GM23338 (cell line): ENCODE measurements around the gene RTKN. TPM values are rescaled to one million over a fixed set of nuclear protein-coding genes. Genes with fewer than 3 reads are reported as not detected.
A peak's percentile ranks its signal among the peaks of the same experiment; 100 is the strongest.

Source experiments
- ATAC-seq: fragments of 200-7000 bp; cut with Tn5 transposase; 3 replicates; pipeline ENCODE4 v1.9.1; 2020
- DNase-seq: peaks from one replicate; pipeline ENCODE4 v3.0.0-alpha.2; 2015; ENCODE audit warnings: low spot score
- H2AFZ ChIP-seq: fragments of 200-600 bp; sonication (generic); 2 replicates; pipeline ENCODE4 v1.8.0; 2016; ENCODE audit warnings: antibody characterized with exemption, mild to moderate bottlenecking, moderate library complexity
- H3F3A ChIP-seq: fragments of 200-600 bp; sonication (generic); replicated peaks from 2 replicates; pipeline ENCODE4 v1.8.0; 2017; ENCODE audit warnings: antibody characterized with exemption, mixed run types, low read depth
- H3K27ac ChIP-seq: fragments of 200-600 bp; sonication (generic); 2 replicates; pipeline ENCODE4 v1.6.1; 2016; ENCODE audit warnings: low read depth
- H3K27me3 ChIP-seq: fragments of 200-600 bp; sonication (generic); 2 replicates; pipeline ENCODE4 v1.8.0; 2016; ENCODE audit warnings: mild to moderate bottlenecking, mixed run types, moderate library complexity; ENCODE audit not compliant: insufficient read depth
- H3K36me3 ChIP-seq: fragments of 200-600 bp; sonication (generic); 2 replicates; pipeline ENCODE4 v1.8.0; 2016; ENCODE audit warnings: mild to moderate bottlenecking; ENCODE audit not compliant: insufficient read depth
- H3K4me1 ChIP-seq: fragments of 200-600 bp; sonication (generic); 2 replicates; pipeline ENCODE4 v1.8.0; 2016; ENCODE audit warnings: mild to moderate bottlenecking, moderate library complexity; ENCODE audit not compliant: insufficient read depth
- H3K4me2 ChIP-seq: fragments of 200-600 bp; sonication (generic); 2 replicates; pipeline ENCODE4 v1.7.1; 2017; ENCODE audit warnings: mixed run types
- H3K4me3 ChIP-seq: fragments of 200-600 bp; sonication (generic); 2 replicates; pipeline ENCODE4 v1.6.1; 2016; ENCODE audit warnings: mixed run types
- H3K79me2 ChIP-seq: fragments of 200-600 bp; sonication (generic); replicated peaks from 2 replicates; pipeline ENCODE4 v1.8.0; 2017; ENCODE audit warnings: mild to moderate bottlenecking; ENCODE audit not compliant: insufficient read depth
- H3K9me2 ChIP-seq: fragments of 200-600 bp; sonication (generic); 2 replicates; pipeline ENCODE4 v1.8.0; 2017; ENCODE audit not compliant: insufficient read depth
- H4K20me1 ChIP-seq: fragments of 200-600 bp; sonication (generic); replicated peaks from 2 replicates; pipeline ENCODE4 v1.8.0; 2017; ENCODE audit warnings: mild to moderate bottlenecking; ENCODE audit not compliant: insufficient read depth
- H3K27ac Mint-ChIP-seq: 2 replicates; pipeline ENCODE4 v1.8.0; 2020; ENCODE audit warnings: inconsistent platforms, mild to moderate bottlenecking, moderate library complexity, mixed read lengths
- H3K27me3 Mint-ChIP-seq: 3 replicates; pipeline ENCODE4 v1.8.0; 2022; ENCODE audit warnings: low read depth, mild to moderate bottlenecking, moderate library complexity, mixed read lengths, inconsistent platforms; ENCODE audit not compliant: insufficient read depth, poor library complexity
- H3K36me3 Mint-ChIP-seq: 3 replicates; pipeline ENCODE4 v1.8.0; 2021; ENCODE audit warnings: low read depth, mild to moderate bottlenecking, inconsistent platforms, moderate library complexity, mixed read lengths
- H3K4me1 Mint-ChIP-seq: 3 replicates; pipeline ENCODE4 v1.8.0; 2020; ENCODE audit warnings: mild to moderate bottlenecking, inconsistent platforms, mixed read lengths
- H3K4me3 Mint-ChIP-seq: 3 replicates; pipeline ENCODE4 v1.8.0; 2021; ENCODE audit warnings: moderate library complexity, mild to moderate bottlenecking, inconsistent platforms, mixed read lengths
- H3K9me3 Mint-ChIP-seq: 3 replicates; pipeline ENCODE4 v1.8.0; 2020; ENCODE audit warnings: moderate library complexity, mild to moderate bottlenecking, inconsistent platforms, mixed read lengths
- CREB1 ChIP-seq: fragments of 250-450 bp; sonication (Bioruptor Pico); IDR thresholded peaks from 2 replicates; pipeline ENCODE4 v1.5.0; 2020; ENCODE audit warnings: low read depth, mild to moderate bottlenecking, moderate library complexity
- CTCF ChIP-seq, 2 experiments: fragments of 200-600 bp in 1 of 2; sonication (generic) in 1 of 2; conservative IDR thresholded peaks; 2 replicates each; pipeline versions ENCODE4 v1.5.1 to v1.6.1; 2016 to 2017; ENCODE audit warnings: antibody characterized with exemption in 2 of 2, low read depth in 2 of 2, mild to moderate bottlenecking in 2 of 2, moderate library complexity in 1 of 2
- EZH2phosphoT487 ChIP-seq: fragments of 200-600 bp; sonication (generic); IDR thresholded peaks from one replicate; pipeline ENCODE4 v1.8.1; 2018; ENCODE audit warnings: antibody characterized with exemption; ENCODE audit not compliant: unreplicated experiment
- JUNB ChIP-seq: IDR thresholded peaks from one replicate; pipeline ENCODE4 v1.6.1; 2016; ENCODE audit warnings: antibody characterized with exemption; ENCODE audit not compliant: unreplicated experiment
- POLR2AphosphoS5 ChIP-seq: IDR thresholded peaks from 2 replicates; pipeline ENCODE4 v1.6.1; 2016; ENCODE audit warnings: antibody characterized with exemption, low read depth
- REST ChIP-seq: IDR thresholded peaks from one replicate; pipeline ENCODE4 v1.6.1; 2018; ENCODE audit warnings: antibody characterized with exemption; ENCODE audit not compliant: unreplicated experiment
- ZNF114 ChIP-seq: fragments of 250-450 bp; sonication (Bioruptor Pico); IDR thresholded peaks from 2 replicates; pipeline ENCODE4 v1.5.0; 2020; ENCODE audit warnings: mild to moderate bottlenecking, moderate library complexity
- ZNF331 ChIP-seq: fragments of 250-450 bp; sonication (Bioruptor Pico); IDR thresholded peaks from 2 replicates; pipeline ENCODE4 v1.5.0; 2020; ENCODE audit warnings: low read depth, mild to moderate bottlenecking, moderate library complexity
- ZNF462 ChIP-seq: fragments of 250-450 bp; sonication (Bioruptor Pico); IDR thresholded peaks from 2 replicates; pipeline ENCODE4 v1.5.0; 2020; ENCODE audit warnings: mild to moderate bottlenecking, moderate library complexity
- polyA plus RNA-seq: library from polyadenylated mRNA; unstranded; fragments of >200 nt; fragmentation: Nextera tagmentation; extraction: Ambion mirVana; gene quantifications from 2 replicates; pipeline ENCODE4 v1.2.1, GENCODE V29; 2016
- total RNA-seq: library from RNA; depleted of rRNA; stranded (reverse); fragments of >200 nt; shearing (Covaris generic); gene quantifications from 2 replicates; pipeline ENCODE4 v1.2.3, GENCODE V29; 2014

The RTKN gene
- total and polyA plus RNA-seq, 2 experiments from 2014 or later, result 24.5 to 50.0 TPM

- no peak for TF ChIP-seq ZNF331 (CRISPR knock-in tag)
These were observed 20.5 kb upstream of the RTKN start (continued) for GRCh38 chr2:74462054-74462785.

GRCh38 chr2:74461187-74462053, 19.7 kb upstream of the RTKN start:
- no peaks in the 10 kb centered on the region for H3K27me3 ChIP-seq
- DNase-seq (peak; percentile 84), ATAC-seq (peak; percentile 1; the same call in 1 of the 3 replicates)
- H3K27ac ChIP-seq, result 0 out of 2 replicates have a peak overlapping the region, but pooled peaks have one; percentile 32
- no peak overlapping the region for H2AFZ ChIP-seq
- peaks cover 4% of the 10 kb centered on the region; the same call in 1 of the 2 replicates for H4K20me1 ChIP-seq
- H3F3A ChIP-seq, result peaks cover 12% of the 10 kb centered on the region; the same call in 1 of the 2 replicates
- H3K79me2 ChIP-seq, result peaks cover 15% of the 10 kb centered on the region
- peaks cover 23% of the 10 kb centered on the region for H3K27me3 Mint-ChIP-seq
- peaks cover 2% of the 10 kb centered on the region; the same call in 2 of the 3 replicates for H3K9me3 Mint-ChIP-seq
- no peak overlapping the region for H3K4me2 ChIP-seq
- peaks cover 17% of the 10 kb centered on the region for H3K36me3 Mint-ChIP-seq
- no peaks in the 10 kb centered on the region for H3K9me2 ChIP-seq
- no peaks in the 10 kb centered on the region; the same call in 1 of the 2 replicates for H3K36me3 ChIP-seq
- H3K4me1 Mint-ChIP-seq, result peaks cover 25% of the 10 kb centered on the region
- peaks cover 6% of the 10 kb centered on the region for H3K4me1 ChIP-seq
- H3K27ac Mint-ChIP-seq, result no peak overlapping the region
- H3K4me3 Mint-ChIP-seq, result no peak overlapping the region
- no peak overlapping the region for H3K4me3 ChIP-seq
- no peak for TF ChIP-seq JUNB
- TF ChIP-seq REST, result no peak
- no peak for TF ChIP-seq EZH2phosphoT487
- TF ChIP-seq POLR2AphosphoS5, result 0 out of 2 replicates have a peak, but pooled peaks have one; percentile 13
- no peak for TF ChIP-seq ZNF462 (CRISPR knock-in tag)
- no peak for TF ChIP-seq CREB1
- no peak for TF ChIP-seq ZNF114 (CRISPR knock-in tag)
- TF ChIP-seq CTCF (conservative IDR thresholded peaks at IDR 0.05; ENCODE audit: low read depth in 2 of 2), result peak; percentile 55 to 64
